Mammary epithelial cell (primary cell): ENCODE measurements around the gene RIPK4.

Experiments
- EZH2 ChIP-seq: IDR thresholded peaks from 2 replicates; pipeline ENCODE4 v1.6.1; 2012; ENCODE audit warnings: low read length, inconsistent platforms, borderline replicate concordance
- TF ChIP-seq, protein P1 (sequence below), 2 donors: IDR thresholded peaks in 1 of 2; conservative IDR thresholded peaks in 1 of 2; 2 replicates each; pipeline ENCODE4 v1.5.1; 2011 to 2012; ENCODE audit warnings: inconsistent platforms in 2 of 2, low read length in 2 of 2, mild to moderate bottlenecking in 2 of 2, control low read depth in 1 of 2, low read depth in 1 of 2; ENCODE audit not compliant: insufficient read depth in 1 of 2; ENCODE audit errors: extremely low read depth in 1 of 2

DNA sequence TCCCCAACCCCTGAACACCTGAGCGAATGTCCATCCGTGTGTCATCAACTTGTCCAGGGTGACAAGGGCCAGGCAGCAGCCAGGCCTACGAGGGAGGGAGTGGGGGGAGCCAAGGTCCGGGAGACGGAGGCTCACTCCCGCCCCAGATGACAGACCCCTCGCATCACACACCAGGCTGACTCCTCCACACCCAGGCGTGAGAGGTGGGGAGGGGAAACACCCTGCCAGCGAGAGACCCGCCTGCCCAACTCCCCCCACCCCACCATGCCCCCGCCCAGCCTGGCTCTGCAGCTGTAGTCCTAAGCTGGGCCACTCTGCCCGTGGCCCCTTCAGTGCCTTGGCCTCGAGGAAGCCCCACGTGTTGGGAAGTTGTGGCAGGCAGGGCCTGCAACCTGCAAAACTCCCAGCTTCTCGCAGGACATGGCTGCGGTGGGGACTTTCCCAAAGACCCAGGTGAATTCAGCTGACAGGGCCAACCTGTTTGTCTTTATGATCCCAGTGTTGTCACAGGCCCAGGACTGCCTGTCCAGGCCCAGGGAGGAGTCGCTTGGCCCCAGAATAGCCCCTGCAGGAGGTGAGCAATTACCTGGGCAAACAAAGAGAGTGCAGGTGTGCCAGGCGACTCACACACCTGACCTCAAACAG, 62.9 kb downstream of the RIPK4 start:
- TF ChIP-seq, protein P1, sequence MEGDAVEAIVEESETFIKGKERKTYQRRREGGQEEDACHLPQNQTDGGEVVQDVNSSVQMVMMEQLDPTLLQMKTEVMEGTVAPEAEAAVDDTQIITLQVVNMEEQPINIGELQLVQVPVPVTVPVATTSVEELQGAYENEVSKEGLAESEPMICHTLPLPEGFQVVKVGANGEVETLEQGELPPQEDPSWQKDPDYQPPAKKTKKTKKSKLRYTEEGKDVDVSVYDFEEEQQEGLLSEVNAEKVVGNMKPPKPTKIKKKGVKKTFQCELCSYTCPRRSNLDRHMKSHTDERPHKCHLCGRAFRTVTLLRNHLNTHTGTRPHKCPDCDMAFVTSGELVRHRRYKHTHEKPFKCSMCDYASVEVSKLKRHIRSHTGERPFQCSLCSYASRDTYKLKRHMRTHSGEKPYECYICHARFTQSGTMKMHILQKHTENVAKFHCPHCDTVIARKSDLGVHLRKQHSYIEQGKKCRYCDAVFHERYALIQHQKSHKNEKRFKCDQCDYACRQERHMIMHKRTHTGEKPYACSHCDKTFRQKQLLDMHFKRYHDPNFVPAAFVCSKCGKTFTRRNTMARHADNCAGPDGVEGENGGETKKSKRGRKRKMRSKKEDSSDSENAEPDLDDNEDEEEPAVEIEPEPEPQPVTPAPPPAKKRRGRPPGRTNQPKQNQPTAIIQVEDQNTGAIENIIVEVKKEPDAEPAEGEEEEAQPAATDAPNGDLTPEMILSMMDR (conservative IDR thresholded peaks at IDR 0.05 in 1 of 2, IDR thresholded peaks at IDR 0.05 in 1 of 2; ENCODE audit: extremely low read depth in 1 of 2, insufficient read depth in 1 of 2, low read depth in 1 of 2, low read length in 2 of 2): no peak
- no peak for TF ChIP-seq EZH2
